H54 (cell line): ENCODE results near the gene RPS28.
"Not testable (repeated sequence)": the region's sequence is repeated elsewhere in the genome, so short reads cannot be mapped to it uniquely, and the experiment has no call there.

Experiments
- DNase-seq: peaks from one replicate; pipeline ENCODE4 v3.0.0; 2011; ENCODE audit warnings: low spot score, mixed read lengths; ENCODE audit not compliant: insufficient read length
- FAIRE-seq: peaks from 3 replicates; lab custom pipeline; 2011; peaks lifted over from hg19 to GRCh38; lab: Jason Lieb, UNC
- POLR2A ChIP-seq: IDR thresholded peaks from 2 replicates; pipeline ENCODE4 v1.6.1; 2011; ENCODE audit warnings: low read depth, mild to moderate bottlenecking, low read length

Gene RPS28

GRCh38 chr19:8329996-8330395, 8.7 kb downstream of the RPS28 start:
- DNase-seq (no peak), FAIRE-seq (no peak)
- no peak for TF ChIP-seq POLR2A

DNA sequence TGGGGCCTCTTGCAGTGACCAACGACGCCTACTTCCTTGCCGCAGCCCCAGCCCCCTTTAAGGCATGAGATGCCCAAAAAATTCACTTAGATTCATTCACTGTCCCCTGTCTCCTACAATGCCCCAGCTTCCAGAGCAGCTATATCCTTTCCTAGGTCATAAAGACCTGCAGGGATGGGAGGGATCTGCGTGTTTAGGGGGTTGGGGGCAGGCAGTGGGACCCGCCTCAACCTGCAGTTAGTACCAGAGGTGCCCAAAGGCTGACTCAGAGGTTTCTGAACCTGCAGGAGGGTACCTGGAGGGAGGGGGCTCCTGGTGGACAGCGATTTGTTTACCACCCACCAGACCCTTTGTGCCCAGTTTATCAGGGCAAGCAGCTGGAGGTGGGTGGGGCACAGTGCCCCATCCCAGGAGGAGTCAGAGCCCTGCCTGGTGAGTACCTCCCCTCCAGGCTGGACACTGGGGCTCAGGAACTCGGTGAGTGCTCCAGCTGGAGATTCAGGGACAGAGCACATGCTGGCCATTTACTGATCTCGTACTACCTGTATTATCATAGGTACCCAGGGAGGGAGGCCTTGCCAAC, 10.1 kb downstream of the RPS28 start:
- no peak for FAIRE-seq
- no peak for DNase-seq
- no peak for TF ChIP-seq POLR2A

DNA sequence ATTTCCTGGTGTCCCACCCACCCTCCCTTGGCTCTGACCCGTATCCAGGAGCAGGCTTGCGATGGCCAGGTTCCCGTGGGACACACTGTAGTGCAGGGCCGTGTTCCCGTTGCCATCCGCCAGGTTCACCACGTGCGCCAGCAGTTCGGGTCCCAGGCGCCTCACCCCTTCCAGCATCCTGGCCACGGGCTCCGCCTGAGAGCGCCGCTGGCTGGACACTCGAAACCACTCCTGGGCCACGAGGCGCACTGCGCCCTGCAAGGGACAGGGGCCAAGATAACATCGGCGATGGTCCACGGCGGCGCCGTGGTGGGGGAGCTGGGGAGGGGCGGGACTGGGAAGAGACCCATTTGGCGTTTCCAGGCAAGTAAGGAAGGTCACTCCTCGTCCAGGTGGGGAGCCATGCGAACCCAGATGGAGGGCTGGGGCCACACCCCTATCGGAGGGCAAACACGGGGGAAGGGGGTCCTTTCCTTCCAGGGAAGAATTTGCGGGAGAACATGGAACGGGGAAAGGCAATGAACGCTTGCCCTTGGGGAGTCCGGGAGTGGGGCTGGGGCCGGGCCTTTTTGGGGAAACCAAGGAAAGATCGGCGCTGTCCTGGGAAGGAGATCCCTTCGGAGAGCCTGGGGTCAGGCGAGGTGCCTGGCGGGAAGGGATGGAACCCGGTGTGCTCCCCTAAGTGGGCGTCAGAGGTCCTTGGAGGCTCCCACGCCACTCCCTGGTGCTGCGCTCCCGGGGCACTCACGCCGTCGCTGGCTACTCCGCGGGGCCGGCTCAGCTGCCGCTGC, 11.9 kb downstream of the RPS28 start:
- no peak for DNase-seq
- FAIRE-seq, result no peak
- no peak for TF ChIP-seq POLR2A

DNA sequence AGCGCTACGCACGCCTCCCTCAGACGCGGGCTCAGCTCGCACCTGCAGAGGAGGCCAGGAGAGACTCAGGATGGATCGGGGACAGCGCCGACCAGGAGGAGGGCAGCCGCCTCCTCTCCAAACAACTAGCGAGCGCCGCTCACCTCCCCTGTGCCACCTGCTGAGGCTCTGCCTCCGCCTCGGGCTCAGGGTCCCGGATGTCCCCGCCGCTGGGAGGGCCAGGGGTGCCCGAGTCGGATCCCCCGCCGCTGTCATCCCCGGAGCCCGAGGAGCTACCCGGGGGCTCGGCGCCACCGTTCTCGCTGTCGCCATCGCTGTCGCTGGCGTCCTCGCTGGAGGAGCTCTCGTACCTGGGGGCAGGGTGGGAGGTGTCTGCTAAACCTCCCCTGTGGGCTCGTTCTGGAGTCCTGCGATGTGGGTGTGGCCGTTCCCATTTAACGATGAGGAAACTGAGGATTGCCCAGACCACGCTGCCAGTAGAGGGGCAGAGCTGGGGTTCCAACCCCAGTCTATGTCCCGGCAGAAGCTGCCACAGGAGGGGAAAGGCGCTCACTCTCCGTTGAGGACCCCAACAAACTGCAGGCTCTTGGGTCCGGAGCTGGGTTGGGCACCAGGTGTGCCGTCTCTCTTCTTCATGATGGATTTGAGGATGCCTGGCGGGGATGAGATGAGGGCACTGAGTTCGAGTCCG, 12.6 kb downstream of the RPS28 start:
- no peak for TF ChIP-seq POLR2A
- FAIRE-seq (no peak), DNase-seq (no peak)

DNA sequence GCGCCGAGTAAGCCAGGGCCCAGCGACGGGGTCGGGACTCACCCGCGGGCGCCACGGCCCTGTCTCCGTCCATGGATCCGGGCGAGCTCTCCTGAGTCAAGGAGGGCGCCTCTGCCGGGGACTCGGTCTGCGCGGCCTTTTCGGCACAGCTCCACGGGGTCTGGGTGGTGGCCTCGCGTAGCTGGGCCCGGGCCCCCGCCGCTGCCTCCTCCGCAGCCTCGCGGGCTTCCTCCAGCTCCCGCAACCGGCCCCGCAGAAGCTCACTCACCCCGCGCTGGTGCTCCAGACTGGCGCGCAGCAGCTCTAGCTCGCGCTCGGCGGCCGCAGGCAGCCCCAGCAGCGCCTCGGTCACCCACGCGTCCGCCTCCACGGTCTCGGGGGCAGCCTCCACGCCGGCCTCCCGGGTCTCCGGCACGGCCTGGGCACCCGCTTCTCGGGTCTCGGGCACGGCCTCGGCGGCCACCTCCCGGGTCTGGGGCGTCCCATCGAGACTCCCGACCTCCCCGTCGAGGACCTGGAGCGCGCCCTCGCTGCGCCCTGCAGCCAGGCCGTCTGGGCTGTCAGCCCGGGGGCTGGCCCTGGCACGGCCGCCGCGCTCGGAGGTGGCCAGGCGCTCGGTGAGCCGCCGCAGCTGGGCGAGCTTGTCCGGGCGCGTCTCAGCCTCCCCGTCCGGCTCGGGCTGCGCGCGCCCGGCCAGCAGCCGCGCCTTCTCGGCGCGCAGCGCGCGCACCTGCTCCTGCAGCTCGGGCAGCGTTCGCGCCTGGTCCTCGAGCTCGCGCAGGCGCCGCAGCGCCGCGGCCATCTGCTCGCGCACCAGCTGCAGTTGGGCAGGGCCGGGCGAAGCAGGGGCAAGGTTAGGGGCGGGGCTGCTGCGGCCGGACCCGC, 13.4 kb downstream of the RPS28 start:
- FAIRE-seq (no peak), DNase-seq (no peak)
- TF ChIP-seq POLR2A, result no peak

GRCh38 chr19:8335343-8336071, 14.2 kb downstream of the RPS28 start:
- FAIRE-seq, result no peak
- DNase-seq, result no peak
- no peak for TF ChIP-seq POLR2A

DNA sequence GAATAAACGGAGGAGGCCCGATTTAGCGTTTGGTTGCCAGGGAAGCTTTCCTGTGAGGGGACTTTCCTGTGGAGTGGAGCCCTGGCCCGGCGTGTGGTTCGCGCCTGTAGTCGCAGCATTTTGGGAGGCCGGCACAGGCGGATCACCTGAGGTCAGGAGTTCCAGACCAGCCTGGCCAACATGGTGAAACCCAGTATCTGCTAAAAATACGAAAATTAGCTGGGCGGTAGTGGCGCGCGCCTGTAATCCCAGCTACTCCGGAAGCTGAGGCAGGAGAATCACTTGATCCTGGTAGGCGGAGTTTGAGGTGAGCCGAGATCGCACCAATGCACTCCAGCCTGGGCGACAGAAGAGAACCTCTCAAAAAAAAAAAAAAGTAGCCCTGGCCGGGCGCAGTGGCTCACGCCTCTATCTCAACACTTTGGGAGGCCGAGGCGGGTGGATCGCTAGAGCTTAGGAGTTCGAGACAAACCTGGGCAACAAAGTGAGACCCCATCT, 14.8 kb downstream of the RPS28 start:
- FAIRE-seq (no peak), DNase-seq (no peak)
- TF ChIP-seq POLR2A, result no peak

GRCh38 chr19:8336660-8337059, 15.4 kb downstream of the RPS28 start:
- no peak for FAIRE-seq
- no peak for TF ChIP-seq POLR2A
- DNase-seq, result no peak

GRCh38 chr19:8337728-8338127, 16.4 kb downstream of the RPS28 start:
- TF ChIP-seq POLR2A, result no peak
- FAIRE-seq (no peak), DNase-seq (no peak)

- FAIRE-seq, result no peak
- no peak for TF ChIP-seq POLR2A
- DNase-seq, result no peak
These were observed 17.5 kb downstream of the RPS28 start for GRCh38 chr19:8338835-8339234.

GRCh38 chr19:8340341-8341096, 19.2 kb downstream of the RPS28 start:
- FAIRE-seq (no peak), DNase-seq (no peak)
- no peak for TF ChIP-seq POLR2A

- not testable (repeated sequence) for FAIRE-seq, DNase-seq
These were observed 20.2 kb downstream of the RPS28 start for GRCh38 chr19:8341504-8341903.

DNA sequence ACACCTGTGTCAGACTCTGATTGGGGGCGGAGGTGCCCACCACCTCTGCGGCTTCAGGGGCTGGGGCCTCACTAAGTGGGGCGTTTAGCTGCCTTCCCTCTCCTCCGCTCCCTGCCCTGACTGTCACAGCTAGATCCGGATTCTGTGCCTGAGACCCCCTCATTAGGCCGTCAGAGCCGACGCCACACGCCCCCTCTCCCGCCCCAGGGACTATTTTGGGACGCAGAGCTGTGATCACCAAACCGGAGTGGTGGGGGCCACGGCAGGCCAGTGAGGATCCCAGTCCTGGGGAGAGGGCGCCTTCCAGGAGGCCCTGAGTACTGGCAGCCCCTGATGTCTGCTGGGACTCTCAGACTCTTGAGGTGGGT, 21.0 kb downstream of the RPS28 start:
- no peak for FAIRE-seq
- DNase-seq, result no peak
- TF ChIP-seq POLR2A, result no peak
